ENCODE results near the gene VASH2.
"Not testable (repeated sequence)": the region's sequence is repeated elsewhere in the genome, so short reads cannot be mapped to it uniquely, and the experiment has no call there.

VASH2 gene

DNA sequence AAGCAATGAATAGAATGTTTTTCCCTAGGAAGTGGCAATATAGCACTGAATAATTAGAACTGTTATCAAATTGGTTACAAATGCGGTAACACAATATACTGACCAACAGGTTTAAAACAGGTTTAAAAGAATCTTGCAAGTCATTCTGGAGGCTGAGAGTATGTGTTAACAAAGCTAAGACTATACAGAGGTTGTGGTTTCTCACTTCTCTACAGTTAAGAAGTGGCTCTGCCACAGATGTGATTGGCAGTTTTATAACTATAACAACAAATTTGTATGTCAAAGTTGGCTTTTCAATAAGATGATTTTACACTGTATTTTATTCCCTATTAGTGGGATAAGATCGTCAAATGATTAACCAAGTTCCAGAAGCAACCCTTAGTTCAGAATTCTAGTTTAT, 58.2 kb downstream of the VASH2 start:
- no peak overlapping the region for H3K9ac ChIP-seq (ENCODE audit: low read length in 2 of 2)
- H3K27ac ChIP-seq (ENCODE audit: low read length) = no peak overlapping the region
- H3K4me1 ChIP-seq (ENCODE audit: control insufficient read depth, insufficient read depth, low read length) = no peaks in the 10 kb centered on the region
- peaks cover 14 to 26% of the 10 kb centered on the region in 2 donors for H3K36me3 ChIP-seq (ENCODE audit: control insufficient read depth in 2 of 2, insufficient read depth in 2 of 2, low read length in 2 of 2)
- H3K9me3 ChIP-seq (ENCODE audit: control insufficient read depth in 2 of 2, low read length in 2 of 2) = no peaks in the 10 kb centered on the region
- H3K27me3 ChIP-seq (ENCODE audit: control insufficient read depth in 1 of 2, insufficient read depth in 2 of 2, low read length in 2 of 2) = no peaks in the 10 kb centered on the region
- no peak overlapping the region for H3K4me3 ChIP-seq (ENCODE audit: low read length in 2 of 2)

DNA sequence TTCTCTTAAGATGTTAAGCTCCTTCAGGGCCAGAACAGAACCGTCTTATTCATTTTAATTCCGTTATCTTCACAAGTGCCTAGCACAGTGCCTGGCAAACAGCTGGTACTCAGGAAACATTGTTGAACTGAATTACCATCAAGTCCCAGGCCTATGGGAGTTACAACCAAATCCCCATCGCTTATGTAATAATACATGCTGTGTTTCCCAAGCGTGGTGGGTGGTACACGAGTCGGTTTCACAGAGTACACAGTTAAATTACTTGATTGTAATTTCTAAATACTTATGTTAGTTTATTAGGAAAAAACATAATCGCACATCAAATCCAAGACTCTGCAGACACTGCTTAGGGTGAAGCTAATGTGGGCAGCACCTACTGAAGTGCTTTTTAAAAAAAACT, 64.3 kb downstream of the VASH2 start:
- H3K9me3 ChIP-seq (ENCODE audit: control insufficient read depth in 2 of 2, low read length in 2 of 2) = no peaks in the 10 kb centered on the region
- peak overlapping the region; percentile 86 to 91 for H3K9ac ChIP-seq (ENCODE audit: low read length in 2 of 2)
- H3K4me1 ChIP-seq (ENCODE audit: control insufficient read depth, insufficient read depth, low read length) = peaks cover 6% of the 10 kb centered on the region
- H3K36me3 ChIP-seq (ENCODE audit: control insufficient read depth in 2 of 2, insufficient read depth in 2 of 2, low read length in 2 of 2) = peaks cover 4 to 5% of the 10 kb centered on the region in 2 donors
- peak overlapping the region; percentile 75 for H3K27ac ChIP-seq (ENCODE audit: low read length)
- no peaks in the 10 kb centered on the region for H3K27me3 ChIP-seq (ENCODE audit: control insufficient read depth in 1 of 2, insufficient read depth in 2 of 2, low read length in 2 of 2)
- H3K4me3 ChIP-seq (ENCODE audit: low read length in 2 of 2) = peak overlapping the region; percentile 84 to 91

DNA sequence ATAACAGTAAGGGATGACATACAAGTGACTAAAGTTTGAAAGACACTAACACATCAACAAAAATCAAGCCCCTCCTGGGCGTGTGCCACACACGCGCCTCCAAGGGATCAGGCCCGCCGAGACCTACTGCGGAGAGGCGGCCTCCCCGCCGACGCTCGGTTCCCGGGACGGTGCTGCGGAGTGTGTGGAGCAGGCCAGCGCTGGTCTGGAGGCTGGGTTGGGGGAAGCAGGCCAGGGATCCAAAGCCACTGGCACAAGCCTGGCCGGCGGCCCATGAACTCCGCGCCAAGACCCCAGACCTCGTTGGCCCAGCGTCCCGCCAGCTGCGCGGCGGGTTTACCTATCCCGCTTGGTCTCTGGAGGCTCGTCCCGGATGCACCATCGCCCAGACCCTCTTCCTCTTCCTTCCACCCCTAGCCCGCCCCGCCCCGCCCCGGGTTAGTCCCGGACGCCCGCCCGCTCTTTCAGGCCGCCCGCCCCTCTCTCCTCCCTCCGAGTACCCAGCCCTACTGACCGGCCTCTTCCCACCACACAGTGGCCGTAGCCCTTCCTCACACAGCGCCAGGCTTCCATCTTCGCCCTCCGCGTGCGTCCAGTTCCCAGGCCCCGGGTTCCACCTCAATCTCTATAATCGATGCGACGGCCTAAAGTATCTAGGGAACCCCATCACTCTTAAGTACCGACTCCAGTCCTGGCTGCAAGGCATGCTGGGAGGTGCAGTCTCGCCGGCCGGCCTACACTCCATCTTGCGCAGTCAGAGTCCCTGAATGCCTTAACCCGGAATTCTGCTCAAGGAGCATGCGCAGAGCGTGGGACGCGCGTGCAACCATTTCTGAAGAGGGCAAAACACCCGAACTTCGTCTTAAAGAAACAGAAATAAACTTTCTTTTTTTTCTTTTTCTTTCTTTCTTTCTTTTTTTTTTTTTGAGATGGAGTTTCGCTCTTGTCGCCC, 65.0 kb downstream of the VASH2 start, which contains the start of gene ANGEL2:
Gene ANGEL2 (minus strand): TSS at position 769 of the 952 bp plus-strand sequence. CDS start 196 bp downstream, at position 573.
- peak within 1 kb of the TSS; percentile 86 to 91 for H3K9ac ChIP-seq (ENCODE audit: low read length in 2 of 2)
- no peaks in the 10 kb centered on the region for H3K9me3 ChIP-seq (ENCODE audit: control insufficient read depth in 2 of 2, low read length in 2 of 2)
- peak within 1 kb of the TSS; percentile 75 for H3K27ac ChIP-seq (ENCODE audit: low read length)
- H3K4me3 ChIP-seq (ENCODE audit: low read length in 2 of 2) = peak within 1 kb of the TSS; percentile 84 to 91
- no peaks in the 10 kb centered on the region for H3K27me3 ChIP-seq (ENCODE audit: control insufficient read depth in 1 of 2, insufficient read depth in 2 of 2, low read length in 2 of 2)
- H3K36me3 ChIP-seq (ENCODE audit: control insufficient read depth in 2 of 2, insufficient read depth in 2 of 2, low read length in 2 of 2) = peaks cover 4 to 5% of the 10 kb centered on the region in 2 donors
- H3K4me1 ChIP-seq (ENCODE audit: control insufficient read depth, insufficient read depth, low read length) = peaks cover 6% of the 10 kb centered on the region

DNA sequence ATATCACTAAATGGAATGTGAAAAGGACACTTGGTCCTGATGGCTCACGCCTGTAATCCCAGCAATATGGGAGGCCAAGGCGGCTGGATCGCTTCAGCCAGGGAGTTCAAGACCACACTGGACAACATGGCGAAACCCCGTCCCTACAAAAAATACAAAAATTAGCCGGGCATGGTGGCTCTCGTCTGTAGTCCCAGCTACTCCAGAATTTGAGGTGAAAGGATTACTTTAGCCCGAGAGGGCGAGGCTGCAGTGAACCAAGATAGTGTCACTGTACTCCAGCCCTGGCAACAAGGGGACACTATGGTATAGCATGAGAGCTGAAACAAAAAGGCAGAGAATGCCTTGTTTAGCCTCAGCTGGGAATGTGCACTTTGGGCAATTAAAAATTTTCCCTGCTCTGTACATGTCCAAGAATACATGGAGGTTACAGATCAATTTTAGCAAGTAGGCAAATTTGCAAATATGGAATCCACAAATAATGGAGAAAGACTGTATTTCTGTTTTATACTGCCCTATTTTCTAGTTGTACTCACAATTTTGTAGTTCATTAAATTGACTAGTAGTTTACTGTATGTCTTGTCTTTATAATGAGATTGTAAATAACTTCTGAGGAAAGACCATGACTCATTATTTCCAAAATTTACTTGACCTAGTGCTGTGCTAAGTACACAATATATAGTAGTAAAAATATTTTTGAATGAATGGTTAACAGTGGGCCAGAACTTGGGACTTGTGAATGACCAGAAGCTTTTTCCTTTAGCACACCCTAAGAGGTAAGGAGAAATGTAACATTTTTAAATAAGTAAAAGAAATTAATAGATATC, 67.3 kb downstream of the VASH2 start:
- Histone ChIP-seq H3K27ac (ENCODE audit: low read length) (no peak overlapping the region), H3K4me3 (ENCODE audit: low read length in 2 of 2) (no peak overlapping the region), H3K9me3 (ENCODE audit: control insufficient read depth in 2 of 2, low read length in 2 of 2) (no peaks in the 10 kb centered on the region), H3K9ac (ENCODE audit: low read length in 2 of 2) (no peak overlapping the region), H3K4me1 (ENCODE audit: control insufficient read depth, insufficient read depth, low read length) (peaks cover 6% of the 10 kb centered on the region), H3K27me3 (ENCODE audit: control insufficient read depth in 1 of 2, insufficient read depth in 2 of 2, low read length in 2 of 2) (no peaks in the 10 kb centered on the region), H3K36me3 (ENCODE audit: control insufficient read depth in 2 of 2, insufficient read depth in 2 of 2, low read length in 2 of 2) (no peaks in the 10 kb centered on the region)

DNA sequence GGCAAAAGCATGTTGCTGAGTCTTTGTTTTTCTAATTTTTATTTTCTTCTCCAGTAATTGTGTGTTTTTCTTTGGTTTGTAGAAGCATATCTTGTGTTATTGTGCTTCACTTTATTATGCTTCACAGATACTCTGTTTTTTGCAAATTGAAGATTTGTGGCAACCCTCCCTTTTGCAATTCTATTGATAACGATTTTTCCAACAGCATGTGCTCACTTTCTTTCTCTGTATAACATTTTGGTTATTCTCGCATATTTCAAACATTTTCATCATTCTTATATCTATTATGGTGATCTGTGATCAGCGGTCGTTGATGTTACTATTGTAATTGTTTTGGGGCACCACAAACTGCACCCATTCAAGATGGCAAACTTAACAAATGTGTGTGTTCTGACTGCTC, 69.1 kb downstream of the VASH2 start:
- Histone ChIP-seq H3K9ac (ENCODE audit: low read length in 2 of 2) (no peak overlapping the region), H3K9me3 (ENCODE audit: control insufficient read depth in 2 of 2, low read length in 2 of 2) (no peaks in the 10 kb centered on the region), H3K36me3 (ENCODE audit: control insufficient read depth in 2 of 2, insufficient read depth in 2 of 2, low read length in 2 of 2) (no peaks in the 10 kb centered on the region), H3K4me3 (ENCODE audit: low read length in 2 of 2) (no peak overlapping the region), H3K27me3 (ENCODE audit: control insufficient read depth in 1 of 2, insufficient read depth in 2 of 2, low read length in 2 of 2) (no peaks in the 10 kb centered on the region), H3K4me1 (ENCODE audit: control insufficient read depth, insufficient read depth, low read length) (peaks cover 3% of the 10 kb centered on the region), H3K27ac (ENCODE audit: low read length) (no peak overlapping the region)

DNA sequence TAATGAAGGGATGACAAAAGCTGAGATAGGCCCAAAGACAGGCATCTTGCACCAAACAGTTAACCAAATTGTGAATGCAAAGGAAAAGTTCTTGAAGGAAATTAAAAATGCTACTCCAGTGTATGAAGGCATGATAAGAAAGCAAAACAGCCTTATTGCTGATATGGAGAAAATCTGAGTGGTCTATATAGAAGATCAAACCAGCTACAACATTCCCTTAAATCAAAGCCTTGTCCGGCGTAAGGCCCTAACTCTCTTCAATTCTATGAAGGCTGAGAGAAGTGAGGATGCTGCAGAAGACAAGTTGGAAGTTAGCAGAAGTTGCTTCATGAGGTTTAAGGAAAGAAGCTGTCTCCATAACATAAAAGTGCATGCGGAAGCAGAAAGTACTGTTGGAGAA, 69.7 kb downstream of the VASH2 start:
- Histone ChIP-seq H3K9ac (ENCODE audit: low read length in 2 of 2) (no peak overlapping the region), H3K27me3 (ENCODE audit: control insufficient read depth in 1 of 2, insufficient read depth in 2 of 2, low read length in 2 of 2) (no peaks in the 10 kb centered on the region), H3K36me3 (ENCODE audit: control insufficient read depth in 2 of 2, insufficient read depth in 2 of 2, low read length in 2 of 2) (no peaks in the 10 kb centered on the region)

DNA sequence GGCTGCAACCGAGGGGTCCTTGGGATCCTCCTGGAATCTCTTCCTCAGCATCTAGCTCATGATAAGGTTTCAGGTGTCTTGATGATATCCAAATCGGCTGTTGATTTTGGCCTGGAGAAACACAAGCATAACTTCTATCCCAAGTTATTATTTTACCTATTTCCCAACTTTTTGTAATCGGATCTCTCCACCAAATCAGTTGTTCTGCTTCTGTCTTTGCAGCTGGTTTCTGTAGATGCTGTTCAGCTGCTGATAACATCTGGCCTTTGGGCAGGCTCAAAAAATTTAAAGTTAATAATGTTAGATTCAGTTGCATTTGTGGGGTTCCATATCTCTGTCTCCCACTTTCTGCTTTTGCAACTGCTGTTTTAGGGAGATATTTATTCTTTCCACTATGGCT, 76.7 kb downstream of the VASH2 start:
- H3K36me3 ChIP-seq (ENCODE audit: control insufficient read depth in 2 of 2, insufficient read depth in 2 of 2, low read length in 2 of 2); H3K4me1 ChIP-seq (ENCODE audit: control insufficient read depth, insufficient read depth, low read length); H3K9ac ChIP-seq (ENCODE audit: low read length in 2 of 2); H3K9me3 ChIP-seq (ENCODE audit: control insufficient read depth in 2 of 2, low read length in 2 of 2); H3K27ac ChIP-seq (ENCODE audit: low read length); H3K4me3 ChIP-seq (ENCODE audit: low read length in 2 of 2); H3K27me3 ChIP-seq (ENCODE audit: control insufficient read depth in 1 of 2, insufficient read depth in 2 of 2, low read length in 2 of 2): not testable (repeated sequence)

More for the DNA sequence above, 69.7 kb downstream of the VASH2 start:
- Histone ChIP-seq H3K4me1 (ENCODE audit: control insufficient read depth, insufficient read depth, low read length) (no peaks in the 10 kb centered on the region), H3K4me3 (ENCODE audit: low read length in 2 of 2) (no peak overlapping the region), H3K9me3 (ENCODE audit: control insufficient read depth in 2 of 2, low read length in 2 of 2) (no peaks in the 10 kb centered on the region), H3K27ac (ENCODE audit: low read length) (no peak overlapping the region)

DNA sequence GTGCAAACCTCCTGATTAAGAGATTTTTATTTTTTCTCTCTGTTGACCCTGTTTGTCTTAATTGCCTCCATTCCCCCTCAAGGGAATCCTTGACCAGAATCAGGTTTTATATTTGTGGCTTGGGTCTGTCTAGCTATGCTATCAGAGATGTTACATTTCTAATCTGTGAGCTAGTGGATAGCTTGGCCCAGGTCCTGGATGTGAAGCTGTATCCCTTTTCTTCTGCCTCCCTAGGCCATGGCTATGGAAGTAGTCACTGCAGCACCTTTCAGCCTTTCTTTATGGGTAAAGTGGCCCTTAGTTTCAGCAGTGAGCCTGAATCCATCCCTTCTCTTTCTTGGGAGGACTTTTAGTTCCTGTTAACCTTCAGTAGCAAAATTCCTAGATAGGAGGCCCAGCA, 82.3 kb downstream of the VASH2 start:
- no peak overlapping the region for H3K27ac ChIP-seq (ENCODE audit: low read length)
- H3K27me3 ChIP-seq (ENCODE audit: control insufficient read depth in 1 of 2, insufficient read depth in 2 of 2, low read length in 2 of 2) = peaks cover 2 to 5% of the 10 kb centered on the region in 2 donors

DNA sequence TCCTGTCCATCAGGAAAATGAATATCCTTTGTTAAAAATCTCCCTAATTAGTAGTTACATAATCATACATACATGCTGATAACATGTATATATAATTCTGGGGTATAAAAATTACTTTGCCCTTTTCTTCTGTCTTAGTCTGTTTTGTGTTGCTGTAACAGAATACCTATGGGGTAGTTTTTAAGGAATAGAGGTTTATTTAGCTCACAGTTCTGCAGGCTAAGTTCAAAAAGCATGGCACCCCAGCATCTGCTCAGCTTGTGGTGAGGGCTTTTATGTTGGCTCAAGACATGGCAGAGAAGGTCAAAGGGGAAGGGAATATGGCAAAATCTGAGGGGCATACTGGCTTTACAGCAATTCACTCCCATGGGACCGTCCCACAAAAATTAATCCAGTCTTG, 84.4 kb downstream of the VASH2 start:
- Histone ChIP-seq H3K4me3 (ENCODE audit: low read length in 2 of 2) (no peak overlapping the region), H3K9me3 (ENCODE audit: control insufficient read depth in 2 of 2, low read length in 2 of 2) (no peaks in the 10 kb centered on the region), H3K27ac (ENCODE audit: low read length) (no peak overlapping the region), H3K9ac (ENCODE audit: low read length in 2 of 2) (no peak overlapping the region), H3K36me3 (ENCODE audit: control insufficient read depth in 2 of 2, insufficient read depth in 2 of 2, low read length in 2 of 2) (no peaks in the 10 kb centered on the region), H3K27me3 (ENCODE audit: control insufficient read depth in 1 of 2, insufficient read depth in 2 of 2, low read length in 2 of 2) (peaks cover 2% of the 10 kb centered on the region in 2 donors), H3K4me1 (ENCODE audit: control insufficient read depth, insufficient read depth, low read length) (no peaks in the 10 kb centered on the region)

More for the DNA sequence above, 82.3 kb downstream of the VASH2 start:
- H3K36me3 ChIP-seq (ENCODE audit: control insufficient read depth in 2 of 2, insufficient read depth in 2 of 2, low read length in 2 of 2) = no peaks in the 10 kb centered on the region
- H3K9ac ChIP-seq (ENCODE audit: low read length in 2 of 2) = no peak overlapping the region
- H3K4me3 ChIP-seq (ENCODE audit: low read length in 2 of 2) = no peak overlapping the region
- no peaks in the 10 kb centered on the region for H3K9me3 ChIP-seq (ENCODE audit: control insufficient read depth in 2 of 2, low read length in 2 of 2)
- no peaks in the 10 kb centered on the region for H3K4me1 ChIP-seq (ENCODE audit: control insufficient read depth, insufficient read depth, low read length)

DNA sequence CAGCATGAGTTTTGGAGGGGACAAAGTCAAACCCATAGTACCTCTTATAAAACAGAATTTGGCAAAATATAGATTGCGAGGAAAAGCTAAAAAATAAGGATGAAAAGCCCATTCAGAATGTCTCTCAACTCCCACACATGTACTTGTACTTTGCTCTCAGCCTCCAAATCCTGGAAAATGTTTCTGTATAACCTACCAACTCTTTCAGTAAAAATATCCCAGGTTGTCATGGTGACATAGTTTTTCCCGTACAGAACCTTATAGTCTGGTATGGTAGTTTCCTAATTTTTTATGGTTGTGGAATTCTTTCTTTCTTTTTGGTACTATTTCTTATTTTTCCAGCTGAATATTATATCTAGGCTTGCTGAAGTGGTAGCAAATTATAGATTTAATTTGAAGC, 85.2 kb downstream of the VASH2 start:
- no peak overlapping the region for H3K4me3 ChIP-seq (ENCODE audit: low read length in 2 of 2)
- no peaks in the 10 kb centered on the region for H3K9me3 ChIP-seq (ENCODE audit: control insufficient read depth in 2 of 2, low read length in 2 of 2)
- H3K4me1 ChIP-seq (ENCODE audit: control insufficient read depth, insufficient read depth, low read length) = no peaks in the 10 kb centered on the region
- H3K27me3 ChIP-seq (ENCODE audit: control insufficient read depth in 1 of 2, insufficient read depth in 2 of 2, low read length in 2 of 2) = peaks cover 2 to 6% of the 10 kb centered on the region in 2 donors
- no peaks in the 10 kb centered on the region for H3K36me3 ChIP-seq (ENCODE audit: control insufficient read depth in 2 of 2, insufficient read depth in 2 of 2, low read length in 2 of 2)
- no peak overlapping the region for H3K27ac ChIP-seq (ENCODE audit: low read length)
- H3K9ac ChIP-seq (ENCODE audit: low read length in 2 of 2) = no peak overlapping the region
